Stimulated activated CD8-positive, alpha-beta memory T cell treated with anti-CD3 and anti-CD28 coated beads, Interleukin-7, amount 100 ng/mL, for 48 hours (primary cell): Measurements from ENCODE around the gene SMG6.
"Not testable (repeated sequence)": the region's sequence is repeated elsewhere in the genome, so short reads cannot be mapped to it uniquely, and the experiment has no call there.

Experiments
- DNase-seq, 2 donors: peaks; one replicate each; pipeline ENCODE4 v3.0.0-alpha.2; 2020; ENCODE audit warnings: low read depth in 1 of 2; ENCODE audit errors: extremely low read depth in 1 of 2

SMG6 gene

GRCh38 chr17:2181206-2181896 lies 122.2 kb downstream of the SMG6 start:
- no peak for DNase-seq

DNA sequence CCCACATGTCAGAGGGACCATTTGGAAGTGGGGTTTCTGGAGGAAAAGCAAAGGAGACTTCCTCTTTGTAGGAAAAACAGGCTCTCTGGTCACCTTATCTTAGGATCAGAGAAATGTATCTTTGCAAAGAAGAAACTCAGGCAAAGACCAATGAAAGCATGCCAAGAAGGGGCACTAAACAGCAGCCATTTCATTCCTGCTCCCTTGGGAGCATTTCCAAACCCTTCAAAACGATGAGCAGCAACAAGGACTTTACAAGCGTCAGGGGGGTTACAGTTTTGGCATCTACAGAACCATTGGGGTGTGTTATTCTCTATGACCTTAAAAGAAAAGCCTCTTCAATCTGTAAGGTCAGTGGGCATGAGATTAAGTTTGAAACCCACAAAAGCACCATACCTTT lies 122.8 kb downstream of the SMG6 start:
- no peak for DNase-seq

DNA sequence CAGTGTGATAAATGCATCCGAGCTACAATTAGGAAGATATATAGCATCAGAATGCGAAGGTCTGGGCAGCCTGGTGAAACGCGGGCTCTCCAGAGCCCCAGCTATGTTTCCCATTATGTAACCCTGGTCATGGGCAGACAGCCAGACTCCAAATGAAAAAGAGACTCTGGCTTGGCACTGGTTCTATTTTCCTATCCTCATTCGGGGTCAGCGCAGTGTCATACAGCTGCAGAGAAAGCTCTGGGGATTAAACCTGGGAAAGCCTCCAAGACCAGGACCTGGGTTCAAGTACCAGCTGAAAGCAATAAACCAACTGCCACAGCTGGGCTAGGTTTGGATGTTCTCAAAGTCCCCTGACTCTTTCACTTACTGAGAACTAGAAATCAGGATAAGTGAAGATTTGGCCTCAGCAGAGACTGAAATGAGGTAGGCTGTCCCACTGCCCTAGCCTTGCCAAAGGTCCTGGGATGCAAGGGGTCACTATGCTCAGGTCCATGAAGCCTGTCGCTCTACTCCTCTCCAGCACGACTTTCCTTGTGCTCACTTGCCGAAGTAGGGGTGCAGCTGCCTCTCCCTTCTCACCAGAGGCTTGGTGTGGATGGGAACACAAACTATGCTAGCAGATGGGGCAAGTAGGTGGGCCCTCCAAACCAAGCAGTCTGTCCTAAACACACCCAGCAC lies 123.8 kb downstream of the SMG6 start:
- no peak for DNase-seq

DNA sequence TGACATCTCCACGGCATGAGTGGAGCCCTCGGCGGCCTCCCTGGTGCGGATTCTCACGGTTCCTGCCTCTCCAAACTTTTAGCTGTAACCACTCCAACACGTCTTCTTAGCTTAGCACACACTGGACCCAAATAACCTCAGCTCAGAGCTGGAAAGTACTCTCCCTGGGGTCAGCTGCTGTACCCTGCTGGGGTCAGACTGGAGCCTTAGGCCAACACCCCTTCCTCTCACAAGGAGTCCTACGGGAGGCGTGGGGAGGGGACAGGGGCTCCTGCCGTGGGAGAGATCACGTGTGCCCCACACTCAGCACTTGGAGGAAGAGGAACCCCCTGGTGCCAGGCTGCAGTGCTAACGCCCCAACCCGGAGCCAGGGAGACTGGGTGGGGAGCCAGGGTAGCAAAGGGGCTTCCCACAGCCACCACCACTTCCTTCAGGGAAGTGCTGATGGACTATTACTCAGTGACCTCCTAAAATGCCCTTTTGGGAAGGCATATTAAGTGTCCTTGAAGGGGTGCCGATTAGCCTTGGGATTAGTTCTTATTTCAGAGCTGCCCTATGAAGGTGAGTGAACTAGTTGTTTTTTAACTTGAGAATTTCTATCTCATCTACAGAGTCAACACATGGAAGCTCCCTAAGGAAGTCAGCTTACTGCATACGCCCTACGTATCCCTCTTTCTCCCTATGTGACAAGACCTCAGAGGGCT lies 124.6 kb downstream of the SMG6 start:
- no peak for DNase-seq

- no peak for DNase-seq
Observed at GRCh38 chr17:2177235-2177811, 126.3 kb downstream of the SMG6 start.

DNA sequence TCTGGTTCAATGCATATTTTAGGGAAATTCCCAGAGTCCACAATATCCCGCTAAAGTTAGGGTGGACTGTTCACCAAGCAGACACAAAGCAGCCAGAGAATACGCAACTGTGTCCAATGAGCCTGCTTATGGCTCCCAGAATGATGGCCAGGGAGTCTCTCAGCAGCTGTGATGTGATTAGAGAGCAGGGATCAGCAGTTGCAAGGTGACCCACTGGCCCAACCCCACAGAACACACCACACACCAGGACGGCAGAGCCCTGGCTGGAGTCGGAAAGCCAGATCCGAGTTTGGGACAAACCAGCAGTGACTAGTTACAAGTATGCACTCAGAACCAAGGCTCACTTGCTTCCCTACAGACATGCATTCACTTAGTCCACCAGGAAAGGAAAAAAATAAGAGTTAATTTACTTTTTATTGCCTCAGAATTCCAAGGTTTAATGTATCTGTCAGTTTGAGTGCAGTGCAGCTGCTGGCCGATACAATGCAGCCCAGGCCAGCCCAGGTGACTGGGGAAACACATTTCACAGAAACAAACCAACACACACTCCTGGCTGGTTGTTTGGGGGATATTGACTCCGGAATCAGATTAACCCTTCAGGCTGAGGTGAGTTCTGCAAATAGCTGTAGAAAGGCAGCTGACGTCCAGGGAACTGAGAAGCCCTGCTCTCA lies 127.0 kb downstream of the SMG6 start:
- DNase-seq = no peak

- no peak for DNase-seq
Observed at GRCh38 chr17:2175294-2175628, 128.3 kb downstream of the SMG6 start.

GRCh38 chr17:2174468-2175293 lies 128.9 kb downstream of the SMG6 start:
- DNase-seq = no peak

DNA sequence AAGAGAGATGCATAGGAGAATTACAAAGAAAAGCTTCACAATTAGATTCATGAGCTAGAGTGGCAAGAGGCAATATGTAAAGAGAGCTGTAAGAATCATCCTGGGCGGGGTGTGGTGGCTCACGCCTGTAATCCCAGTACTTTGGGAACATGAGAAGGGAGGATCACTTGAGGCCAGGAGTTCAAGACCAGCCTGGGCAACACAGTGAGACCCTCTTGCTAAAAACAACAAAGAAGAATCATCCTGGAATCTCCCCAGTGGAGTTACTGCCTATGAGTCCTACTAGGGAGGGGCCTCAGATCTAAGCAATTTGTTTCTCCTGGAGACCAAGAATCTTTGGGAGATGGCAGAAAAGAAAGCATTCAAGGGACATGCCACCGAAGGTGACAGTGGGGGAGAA lies 129.6 kb downstream of the SMG6 start:
- no peak for DNase-seq

DNA sequence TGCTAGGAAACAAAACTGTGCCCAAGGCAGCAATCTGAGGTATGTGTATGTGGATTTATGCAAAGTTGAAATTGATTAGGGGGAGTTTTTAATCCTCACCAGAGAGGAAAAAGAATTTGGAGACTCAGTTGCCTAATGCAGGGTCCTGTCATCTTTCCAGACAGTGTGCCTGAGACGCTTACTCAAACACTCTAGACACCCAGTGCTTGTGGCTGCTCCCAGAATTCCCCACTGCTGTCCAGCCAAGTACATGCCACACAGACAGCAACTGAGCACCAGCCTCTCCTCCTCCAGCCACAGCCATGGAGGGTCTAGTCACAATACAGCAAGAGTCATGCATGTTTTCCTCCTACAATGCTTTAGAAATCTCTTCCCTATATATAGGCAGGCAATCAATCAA lies 130.6 kb downstream of the SMG6 start:
- no peak for DNase-seq

DNA sequence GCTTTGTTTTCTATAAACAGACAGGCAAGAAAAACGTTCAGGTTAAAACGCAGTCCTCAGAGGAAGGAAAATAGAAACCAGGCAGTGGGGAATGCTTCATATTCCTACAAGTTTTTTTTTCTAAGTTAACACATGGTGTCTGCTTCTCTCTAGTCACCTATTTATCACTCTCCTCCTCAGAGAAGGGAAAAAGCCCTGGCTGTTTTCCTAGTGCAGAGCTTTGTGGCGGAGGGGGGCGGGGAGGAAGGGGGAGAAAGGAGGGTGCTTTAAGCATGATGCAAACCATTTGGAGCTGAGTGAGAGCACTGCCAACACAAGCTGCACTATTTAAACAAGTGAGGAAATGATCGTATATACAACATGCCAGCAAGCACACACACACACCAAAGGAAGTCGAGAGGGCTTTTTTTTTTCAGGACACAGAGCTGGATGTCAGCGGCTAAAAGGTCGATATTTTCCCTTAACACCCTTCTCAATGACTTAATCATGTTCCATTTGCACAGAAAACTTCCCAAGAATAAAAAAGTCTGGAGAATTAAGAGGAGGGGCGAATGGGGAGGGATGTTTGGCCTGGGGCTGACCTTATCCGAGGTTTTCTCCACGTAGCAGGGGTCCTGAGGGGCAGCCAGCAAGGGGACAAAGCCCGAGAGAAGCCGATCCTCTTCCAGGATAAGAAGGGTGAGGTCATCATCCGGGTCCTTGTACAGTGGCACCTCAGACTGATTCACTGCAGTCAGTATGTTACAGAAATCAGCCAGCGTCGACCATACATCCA lies 131.3 kb downstream of the SMG6 start:
- DNase-seq = no peak

- DNase-seq = no peak
Observed at GRCh38 chr17:2171702-2172076, 131.9 kb downstream of the SMG6 start.

DNA sequence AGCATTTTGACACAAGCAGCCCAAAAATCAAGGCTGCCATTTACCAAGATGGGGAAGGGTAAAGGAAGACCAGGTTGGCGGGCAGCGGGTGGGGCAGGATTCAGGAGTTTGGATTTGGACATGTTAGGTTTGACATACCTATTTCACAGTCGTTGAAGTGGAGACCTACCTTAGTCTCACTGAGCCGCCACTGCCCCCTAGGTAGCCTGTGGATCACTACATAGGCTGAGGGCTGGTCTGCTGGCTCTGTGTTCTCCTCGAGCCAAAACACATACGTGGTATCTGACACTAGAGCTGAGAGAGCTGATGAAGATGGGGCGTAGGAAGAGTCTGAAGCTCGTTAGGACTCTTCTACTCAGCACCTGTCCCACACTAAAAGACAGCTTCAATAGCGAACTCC lies 133.6 kb downstream of the SMG6 start:
- DNase-seq = no peak

- not testable (repeated sequence) for DNase-seq
Observed at GRCh38 chr17:2165723-2166122, 137.9 kb downstream of the SMG6 start.

- no peak for DNase-seq
Observed at GRCh38 chr17:2158396-2158780, 145.2 kb downstream of the SMG6 start.

GRCh38 chr17:2157675-2158395 lies 145.8 kb downstream of the SMG6 start:
- no peak for DNase-seq

GRCh38 chr17:2157081-2157480 lies 146.5 kb downstream of the SMG6 start:
- DNase-seq = no peak

DNA sequence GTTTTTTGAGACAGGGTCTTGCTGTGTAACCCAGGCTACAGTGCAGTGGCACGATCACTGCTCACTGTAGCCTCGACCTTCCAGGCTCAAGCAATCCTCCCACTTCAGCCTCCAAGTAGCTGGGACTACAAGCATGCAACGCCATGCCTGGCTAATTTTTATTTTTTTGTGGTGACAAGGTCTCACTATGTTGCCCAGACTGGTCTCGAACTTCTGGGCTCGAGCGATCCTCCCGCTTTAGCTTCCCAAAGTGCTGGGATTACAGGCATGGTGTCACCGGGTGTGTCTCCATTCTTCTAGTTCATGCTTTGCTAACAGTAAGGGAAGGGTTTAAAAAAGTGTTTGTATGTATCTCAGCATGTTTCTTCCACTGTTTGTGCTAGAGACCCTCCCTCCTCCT lies 146.9 kb downstream of the SMG6 start:
- DNase-seq = no peak

- no peak for DNase-seq
Observed at GRCh38 chr17:2155573-2155972, 148.0 kb downstream of the SMG6 start.
